HG02981 (cell line): ENCODE results near the gene CASZ1.

Experiments
- ATAC-seq: cut with Tn5 transposase; IDR thresholded peaks from one replicate; pipeline ENCODE4 v1.9.1; 2021; ENCODE audit warnings: mild to moderate bottlenecking, moderate library complexity; ENCODE audit not compliant: unreplicated experiment

Gene CASZ1

DNA sequence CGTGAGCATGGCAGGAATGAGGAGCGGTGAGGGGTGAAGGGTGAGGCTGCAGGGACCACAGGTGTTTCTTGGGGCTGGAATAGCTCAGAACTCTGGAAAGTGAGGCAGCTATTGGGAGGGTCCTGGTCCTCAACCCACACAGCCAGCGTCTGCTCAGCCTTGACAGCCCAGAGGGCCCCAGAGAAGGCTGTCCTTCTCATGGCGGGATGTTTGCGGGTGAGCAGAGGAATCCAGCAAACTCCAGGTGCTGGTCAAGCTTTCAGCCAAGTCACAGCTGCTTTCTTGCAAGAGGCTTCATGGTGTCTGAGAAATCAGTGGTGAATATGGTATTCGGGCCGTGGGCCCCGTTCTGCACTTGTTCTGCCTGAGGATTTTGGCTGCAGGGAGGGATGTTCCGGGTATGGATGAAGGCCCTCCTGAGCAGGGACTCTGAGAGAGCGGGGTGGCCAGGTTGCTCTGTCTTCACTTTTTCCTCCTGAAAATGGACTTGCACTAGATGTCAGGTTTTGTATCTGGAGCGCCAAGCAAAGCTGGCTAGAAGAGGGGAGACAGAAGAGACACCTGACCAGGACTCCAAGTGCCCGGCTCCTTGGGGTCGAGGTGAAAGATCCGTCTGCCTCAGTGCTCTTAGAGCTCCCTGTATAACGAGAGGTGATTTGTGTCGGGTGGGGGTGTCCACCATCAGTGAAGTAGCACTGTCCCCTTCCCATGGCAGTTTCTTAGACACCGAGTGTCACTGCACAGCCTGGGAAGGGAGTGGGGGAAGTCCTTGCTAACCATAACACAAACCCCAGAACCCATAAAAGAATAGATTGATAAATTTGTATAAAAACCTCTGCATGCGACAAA, 181.8 kb downstream of the CASZ1 start:
- no peak for ATAC-seq

DNA sequence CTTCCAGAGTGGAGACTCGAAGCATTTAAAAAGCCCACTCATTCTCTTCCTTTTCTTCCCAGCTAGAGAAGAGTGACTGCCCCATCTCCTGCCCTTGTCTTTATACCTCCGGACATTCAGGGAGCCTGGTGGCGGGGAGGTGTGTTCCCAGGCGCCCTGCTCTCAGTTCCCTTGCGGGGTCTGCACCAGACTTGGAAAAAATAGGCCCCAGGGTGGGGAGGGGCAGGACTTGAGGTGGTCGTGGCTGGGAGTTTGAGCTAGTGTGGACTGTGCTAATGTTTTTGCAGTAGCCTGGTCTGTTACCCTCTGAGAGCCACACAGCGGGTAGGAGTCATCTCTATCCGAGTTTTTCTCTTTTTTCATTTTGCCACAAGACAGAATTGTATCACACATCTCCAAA, 182.6 kb downstream of the CASZ1 start:
- no peak for ATAC-seq

DNA sequence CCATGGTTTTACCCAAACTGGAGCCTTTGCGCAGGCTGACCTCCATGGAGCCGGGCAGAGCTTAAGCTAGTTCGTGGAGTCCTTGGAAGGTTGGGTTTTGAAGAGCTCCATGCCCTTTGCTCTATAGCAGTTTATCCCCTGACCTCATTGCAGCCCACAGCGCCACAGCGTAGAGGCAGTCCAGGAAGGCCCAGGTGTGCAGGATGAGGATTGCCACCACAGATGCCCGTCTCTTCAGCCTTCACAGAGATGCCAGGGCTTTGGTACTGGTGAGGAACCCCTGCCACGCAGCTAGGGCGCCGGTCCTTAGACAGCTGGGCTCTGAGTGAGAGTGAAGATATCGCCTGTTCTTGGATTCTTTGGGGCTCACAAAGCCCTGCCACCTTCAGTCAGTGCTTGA, 183.1 kb downstream of the CASZ1 start:
- no peak for ATAC-seq

DNA sequence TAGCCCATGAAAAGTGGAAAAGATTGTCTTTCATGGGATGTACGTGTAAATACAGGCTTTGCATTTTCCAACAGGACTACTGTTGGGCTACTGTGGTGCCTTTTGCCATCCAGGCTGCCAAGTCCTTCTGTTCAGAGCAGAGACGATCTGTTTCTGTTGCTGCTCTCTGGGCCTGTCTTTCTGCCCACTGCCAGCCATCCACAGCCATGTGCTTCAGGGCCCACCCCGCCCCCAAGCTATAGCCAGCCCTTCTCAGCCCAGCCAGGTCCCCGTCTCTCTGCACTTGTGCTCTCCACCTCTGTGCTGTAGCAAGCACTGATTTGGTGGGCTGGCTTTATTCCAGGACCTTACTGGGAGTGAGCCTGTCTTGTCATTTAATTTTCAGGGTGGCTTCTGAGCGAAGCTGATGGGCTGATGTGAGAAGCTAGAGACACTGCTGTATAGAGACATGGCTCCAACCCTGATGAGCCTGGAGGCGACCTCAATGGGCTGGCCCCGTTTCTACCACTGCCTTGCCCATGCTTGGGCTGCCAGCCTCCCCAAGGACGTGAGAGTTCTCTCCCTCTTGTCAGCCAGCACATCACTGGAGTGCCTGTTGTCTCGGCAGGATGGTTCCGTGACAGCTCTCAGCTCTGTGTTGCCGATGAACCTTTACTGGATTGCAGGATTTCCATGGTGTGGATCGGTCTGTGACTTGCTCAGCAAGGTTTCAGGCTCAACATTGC, 183.8 kb downstream of the CASZ1 start:
- ATAC-seq, result no peak

DNA sequence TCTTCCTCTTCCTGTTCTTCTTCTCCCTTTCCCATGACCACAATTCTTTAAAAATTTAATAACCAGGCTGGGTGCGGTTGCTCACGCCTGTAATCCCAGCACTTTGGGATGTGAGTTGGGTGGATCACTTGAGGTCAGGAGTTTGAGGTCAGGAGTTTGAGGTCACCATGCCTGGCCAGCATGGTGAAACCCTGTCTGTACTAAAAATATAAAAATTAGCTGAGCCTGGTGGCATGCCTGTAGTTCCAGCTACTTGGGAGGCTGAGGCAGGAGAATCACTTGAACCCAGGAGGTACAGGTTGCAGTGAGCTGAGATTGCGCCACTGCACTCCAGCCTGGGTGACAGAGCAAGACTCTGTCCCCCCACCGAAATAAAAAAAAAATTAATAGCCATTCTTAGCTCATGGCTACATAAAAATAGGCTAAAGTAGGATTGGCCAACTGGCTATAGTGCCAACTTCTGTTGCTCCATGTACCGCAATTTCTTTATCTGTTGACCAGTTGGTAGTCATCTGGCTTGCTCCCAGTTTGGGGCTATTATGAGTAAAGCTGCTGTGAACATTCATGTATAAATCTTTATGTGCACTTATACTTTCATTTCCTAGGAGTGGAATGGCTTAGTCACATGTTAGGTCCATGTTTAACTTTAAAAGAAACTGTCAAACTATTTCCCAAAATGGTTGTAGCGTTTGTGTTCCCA, 185.4 kb downstream of the CASZ1 start:
- ATAC-seq, result no peak

DNA sequence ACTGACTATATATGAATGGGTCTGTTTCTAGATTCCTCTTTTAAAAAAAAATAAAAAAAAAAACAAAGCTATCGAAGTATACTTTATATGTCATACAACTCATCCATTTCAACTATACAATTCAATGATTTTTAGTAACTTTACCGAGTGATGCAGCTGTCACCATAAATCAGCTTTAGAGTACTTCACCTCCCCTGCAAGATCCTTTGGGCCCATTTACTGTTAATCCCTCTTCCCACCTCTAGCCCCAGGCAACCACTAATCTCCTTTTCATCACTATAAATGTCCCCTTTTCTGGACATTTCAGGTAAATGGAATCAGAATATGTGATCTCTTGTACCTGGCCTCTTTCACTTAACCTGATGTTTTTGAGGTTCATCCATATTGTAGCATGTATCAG, 187.8 kb downstream of the CASZ1 start:
- no peak for ATAC-seq

DNA sequence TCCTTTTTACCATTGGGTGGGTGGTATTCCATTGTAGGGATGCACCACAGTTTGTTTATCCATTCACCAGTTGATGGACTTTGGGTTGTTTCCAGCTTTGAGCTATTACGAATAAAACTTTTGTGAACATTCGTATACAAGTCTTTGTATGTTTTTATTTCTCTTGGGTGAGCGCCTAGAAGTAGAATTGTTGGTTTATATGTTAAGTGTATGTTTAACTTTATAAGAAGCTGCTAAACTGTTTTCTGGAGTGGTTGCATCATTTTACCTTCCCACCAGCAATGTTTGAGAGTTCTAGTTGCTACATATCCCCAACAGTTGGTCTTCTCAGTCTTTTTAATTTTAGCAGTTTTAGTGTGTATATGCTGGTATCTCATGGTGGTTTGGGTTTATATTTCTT, 189.2 kb downstream of the CASZ1 start:
- ATAC-seq, result no peak

DNA sequence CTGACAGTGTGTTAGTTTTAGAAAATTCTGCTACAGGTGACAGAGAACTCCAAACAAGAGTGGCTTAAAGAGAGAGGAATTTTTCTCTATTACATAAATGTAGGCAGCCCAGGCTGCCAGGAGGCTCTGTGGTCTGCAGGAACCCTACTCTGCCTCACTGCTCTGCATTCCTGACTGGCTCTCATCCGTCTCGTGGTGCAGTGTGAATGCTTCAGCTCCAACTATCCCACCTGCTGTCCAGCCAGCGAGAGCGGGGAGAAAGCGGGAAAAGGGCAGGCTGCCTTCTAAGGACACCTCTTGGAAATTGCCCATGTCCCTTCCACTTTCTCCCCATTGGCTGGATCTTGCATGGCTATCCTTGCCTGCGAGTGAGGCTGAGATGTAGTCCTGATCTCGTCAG, 190.4 kb downstream of the CASZ1 start:
- no peak for ATAC-seq

DNA sequence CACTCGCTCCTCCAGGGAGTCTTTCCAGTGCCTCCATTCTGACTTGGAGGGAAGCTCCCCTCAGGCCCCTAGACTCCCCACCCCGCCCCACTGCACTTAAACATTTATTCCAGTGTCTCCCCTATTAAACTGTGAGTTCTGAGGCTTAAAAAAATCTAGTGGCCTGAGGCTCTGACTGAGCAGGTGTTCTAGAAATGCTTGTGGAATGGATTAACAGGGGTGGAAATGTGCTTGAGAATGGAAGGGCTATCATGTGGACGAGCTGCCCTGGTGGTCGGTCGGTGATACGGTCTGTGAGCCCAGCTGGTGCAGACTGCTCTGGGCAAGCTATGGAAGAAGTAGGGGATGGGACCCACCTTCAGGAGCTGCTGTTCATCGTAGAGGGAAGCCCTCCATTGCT, 191.5 kb downstream of the CASZ1 start:
- no peak for ATAC-seq

DNA sequence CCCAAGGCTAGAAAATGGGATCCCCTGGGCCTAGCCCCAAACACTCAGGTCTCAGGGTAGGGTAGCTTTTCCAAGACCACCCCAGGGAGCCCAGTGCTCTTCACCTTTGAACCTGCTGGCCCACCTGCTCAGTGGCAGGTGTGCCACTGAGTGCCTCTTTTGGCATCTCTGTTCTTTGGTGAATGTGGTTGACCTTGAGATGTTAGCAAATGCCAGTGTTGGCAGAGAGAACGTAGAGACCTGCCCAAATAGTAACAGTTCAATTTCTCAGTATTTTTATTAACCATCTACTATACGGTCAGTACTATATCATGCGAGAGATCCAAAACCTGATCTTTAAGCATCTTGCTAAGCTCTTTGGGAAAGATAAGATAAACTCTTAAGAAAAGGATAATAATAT, 193.5 kb downstream of the CASZ1 start:
- no peak for ATAC-seq

DNA sequence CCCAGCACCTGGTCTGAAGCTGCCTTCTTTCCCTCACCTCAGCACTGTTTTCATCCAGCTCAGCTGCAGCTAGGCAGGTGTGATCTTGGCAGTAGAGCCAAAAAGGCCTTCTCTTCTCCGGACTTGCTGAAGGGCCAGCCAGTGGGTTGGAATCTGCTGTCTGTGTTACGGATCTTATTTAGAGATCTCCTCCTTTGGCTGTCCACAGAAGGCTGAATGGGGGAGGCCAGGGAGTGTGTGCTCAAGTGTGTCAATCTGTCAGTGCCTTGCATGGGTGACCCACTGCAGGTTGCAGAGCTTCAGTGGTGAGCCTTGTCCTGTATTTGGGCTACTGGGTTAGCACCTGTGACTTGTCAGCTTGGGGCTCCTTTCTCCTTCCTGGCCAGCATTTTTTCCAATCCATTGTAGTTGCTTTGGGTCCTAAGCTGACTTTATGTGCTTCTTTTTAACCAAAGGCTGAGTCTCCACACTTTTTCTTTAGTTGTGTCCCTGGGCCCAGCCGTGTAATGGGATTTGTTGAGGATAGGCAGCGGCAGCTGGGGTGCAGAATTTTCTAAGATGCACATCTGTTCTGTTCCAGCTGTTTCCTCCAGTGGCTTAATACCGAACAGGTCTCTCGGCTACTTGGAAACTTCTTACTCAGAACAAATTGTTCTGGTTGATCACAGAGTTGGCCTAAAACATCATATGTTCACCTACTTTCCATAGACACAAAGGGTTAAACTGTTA, 194.9 kb downstream of the CASZ1 start:
- ATAC-seq, result no peak

DNA sequence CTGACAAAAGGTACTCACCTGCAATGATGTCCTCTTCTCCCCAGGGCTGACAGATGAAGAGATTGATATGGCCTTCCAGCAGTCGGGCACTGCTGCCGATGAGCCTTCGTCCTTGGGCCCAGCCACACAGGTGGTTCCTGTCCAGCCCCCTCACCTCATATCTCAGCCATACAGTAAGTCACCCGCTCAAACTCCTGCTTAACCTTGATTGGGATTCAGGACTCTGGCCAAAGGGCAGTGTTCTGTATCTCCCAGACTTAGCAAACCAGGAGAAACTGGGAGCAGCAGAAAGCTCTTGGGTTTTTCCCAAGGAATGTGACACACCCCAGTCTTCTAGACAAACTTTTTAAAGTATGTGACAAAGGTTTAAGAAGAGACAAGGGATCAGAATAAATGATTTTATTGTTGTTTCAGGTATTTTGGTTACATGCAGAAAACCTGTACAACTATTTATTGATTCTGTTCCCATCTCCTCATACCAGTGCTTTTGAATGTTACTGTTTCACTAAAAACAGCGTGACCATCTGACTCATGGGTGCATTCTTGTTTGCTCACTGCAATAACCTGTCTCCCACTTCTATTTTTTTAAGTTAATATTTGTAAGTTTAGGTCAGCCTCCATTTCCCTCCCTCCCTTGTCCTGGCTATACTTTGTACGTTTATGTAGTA, 197.1 kb downstream of the CASZ1 start:
- ATAC-seq, result no peak

DNA sequence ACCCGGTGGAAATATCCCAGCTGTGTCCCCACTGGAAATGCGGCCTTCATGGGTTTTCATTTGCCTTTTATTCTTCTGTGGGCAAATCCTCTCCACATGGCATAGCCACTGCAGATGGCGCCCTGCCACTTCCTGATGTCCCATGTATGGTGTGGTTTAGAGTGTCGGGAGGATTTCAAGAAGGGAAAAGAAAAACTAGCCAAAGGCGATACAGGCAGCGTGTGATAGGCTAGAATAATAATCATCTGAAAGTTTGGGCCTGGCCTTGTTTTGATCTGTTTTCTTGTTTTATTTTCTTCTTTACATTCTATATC, 198.1 kb downstream of the CASZ1 start:
- ATAC-seq, result no peak

DNA sequence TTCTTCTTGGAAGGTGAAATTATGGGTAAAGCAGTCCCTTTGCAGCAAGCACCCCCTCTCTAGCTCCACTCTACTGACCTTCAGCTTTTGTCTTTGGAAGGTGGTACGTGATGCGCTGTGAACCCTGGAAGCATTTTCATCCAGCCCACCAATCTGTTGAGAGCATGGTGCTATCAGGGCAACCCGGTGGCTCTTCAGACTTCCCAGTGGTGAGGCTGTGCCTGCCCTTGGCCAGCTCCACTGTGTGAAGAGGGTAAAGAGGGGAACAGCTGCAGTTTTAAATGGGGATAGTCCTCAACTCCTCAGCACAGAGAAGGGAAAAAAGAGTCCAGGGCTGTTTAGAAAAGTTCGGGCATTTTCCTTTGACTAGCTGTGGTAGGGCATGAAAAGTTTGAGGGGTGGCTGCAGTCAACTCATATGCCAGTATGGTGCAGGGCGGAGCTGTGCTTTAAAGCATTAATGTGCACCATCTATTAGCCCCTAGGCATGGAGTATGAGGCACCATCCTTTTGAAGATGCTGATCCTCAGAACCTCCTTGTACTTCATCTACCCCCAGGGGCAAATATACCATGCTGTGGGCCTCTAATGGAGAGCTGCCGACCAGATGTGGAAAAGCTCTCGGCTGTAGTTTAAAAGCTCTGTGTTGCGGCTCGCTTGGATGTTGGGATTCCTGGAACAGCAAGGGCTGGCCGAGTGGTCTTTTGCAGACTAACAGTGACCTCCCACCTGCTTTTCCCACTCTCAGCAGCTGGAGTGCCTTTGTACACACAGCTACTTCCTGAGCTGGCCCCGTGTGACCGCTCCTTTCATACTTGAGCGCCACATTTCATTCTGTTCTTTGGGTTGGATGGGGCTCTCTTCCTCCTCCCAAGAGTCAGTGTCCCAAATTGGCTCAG, 198.7 kb downstream of the CASZ1 start:
- no peak for ATAC-seq

DNA sequence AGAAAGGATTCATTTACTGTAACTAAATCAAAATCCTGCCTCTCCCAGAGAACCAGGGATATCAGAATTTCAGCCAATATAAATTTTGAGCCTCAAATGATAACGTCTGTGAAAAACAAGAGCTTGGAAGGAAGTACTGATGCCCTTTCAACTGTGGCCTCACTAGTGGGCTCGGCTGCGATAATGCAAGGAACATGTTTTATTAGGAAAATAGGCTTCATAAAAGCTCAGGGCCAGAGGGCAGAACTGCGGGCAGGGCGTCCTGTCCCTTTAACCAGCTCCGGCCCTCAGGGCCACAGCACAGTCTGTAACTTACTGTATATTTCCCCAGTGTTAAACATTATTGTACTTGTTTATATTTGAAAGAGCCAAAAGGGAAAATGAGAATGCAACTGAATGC, 199.7 kb downstream of the CASZ1 start:
- no peak for ATAC-seq

DNA sequence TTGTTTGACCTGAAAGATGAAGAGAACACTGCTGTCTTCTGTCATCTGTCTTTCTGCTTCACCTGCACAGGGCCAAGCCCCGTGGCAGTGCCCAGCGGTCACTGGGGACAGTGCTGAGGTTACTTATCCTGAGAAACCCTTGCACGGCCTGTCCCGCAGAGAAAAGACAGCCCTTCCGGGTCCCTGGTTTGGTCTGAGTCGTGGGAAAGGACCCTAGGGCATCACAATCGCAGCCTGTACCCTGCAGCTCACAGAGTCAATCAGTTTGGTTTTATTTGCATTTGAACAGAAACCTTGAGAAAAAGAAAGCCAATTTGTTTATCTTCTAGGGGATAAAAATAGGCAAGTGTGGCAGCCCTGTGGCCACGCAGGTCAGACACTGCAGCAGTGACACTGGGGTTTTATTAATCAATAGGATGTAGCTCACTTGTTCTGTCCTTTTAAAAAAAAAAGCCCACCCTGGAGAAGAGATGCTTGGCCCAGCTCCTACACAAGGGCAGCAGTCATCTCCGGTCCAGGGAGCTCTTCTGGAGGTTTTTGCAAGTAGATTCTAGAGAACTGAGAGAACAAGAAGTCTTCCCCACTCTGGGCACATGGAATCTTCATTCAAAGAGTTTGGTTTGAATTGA, 201.7 kb downstream of the CASZ1 start:
- ATAC-seq, result no peak

DNA sequence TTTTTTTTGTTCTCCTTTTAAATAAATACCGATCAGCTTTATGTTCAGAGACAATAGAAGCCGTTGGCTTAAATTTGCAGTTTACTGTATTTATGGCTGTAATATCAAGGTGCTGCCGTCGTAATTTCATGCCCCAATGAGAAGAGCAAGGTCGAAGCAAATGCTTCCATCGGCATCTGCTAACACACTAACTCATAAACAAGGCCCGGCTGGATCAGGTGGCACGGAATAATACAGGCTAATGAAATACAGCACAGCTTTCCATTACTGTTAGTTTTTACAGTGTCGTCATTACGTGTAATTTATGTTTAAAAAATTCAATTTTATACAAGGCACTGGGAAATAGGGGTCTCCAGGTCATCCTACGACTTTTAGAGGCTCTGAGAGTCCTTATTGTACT, 202.7 kb downstream of the CASZ1 start:
- no peak for ATAC-seq

DNA sequence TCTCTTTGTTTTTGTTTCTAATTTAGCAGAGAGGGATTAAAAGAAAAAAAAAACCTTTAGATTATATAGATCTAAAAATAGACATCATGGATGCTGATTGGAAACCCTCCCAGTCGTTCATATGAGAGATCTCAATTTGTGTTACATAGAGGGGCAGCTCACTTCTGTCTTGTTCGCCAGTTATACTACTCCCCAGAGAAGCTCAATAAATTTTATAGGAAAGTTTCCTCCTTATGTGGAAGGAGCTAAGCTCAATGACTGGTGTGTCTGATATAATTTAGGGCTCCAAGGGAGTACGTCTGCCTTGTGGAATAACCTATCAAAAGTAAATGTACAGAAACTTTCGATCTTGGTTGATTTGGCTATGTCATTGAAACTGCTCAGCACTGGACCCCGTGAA, 204.1 kb downstream of the CASZ1 start:
- no peak for ATAC-seq

DNA sequence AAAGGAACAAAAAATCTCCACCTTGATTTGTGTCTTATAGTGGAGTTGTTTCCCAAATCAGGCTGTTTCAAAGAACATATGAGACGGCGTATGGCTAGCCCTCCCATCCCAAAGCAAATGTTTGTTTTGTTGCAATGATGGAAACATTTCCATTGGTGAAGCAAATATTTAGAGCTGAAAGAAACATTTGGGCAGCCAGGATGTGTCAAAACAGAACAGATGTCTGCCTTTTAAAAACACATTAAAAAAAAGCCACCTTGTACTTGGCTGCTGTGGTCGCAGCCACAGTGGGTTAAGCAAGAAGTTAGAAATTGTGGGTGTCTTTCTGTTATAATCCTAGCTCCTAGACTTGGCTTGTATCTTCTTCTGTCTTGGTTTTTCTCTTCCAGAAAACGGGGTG, 205.4 kb downstream of the CASZ1 start:
- ATAC-seq, result no peak
